Kidney epithelial cell (primary cell): ENCODE data around the gene HMBS. TPM values are rescaled to one million over a fixed set of nuclear protein-coding genes. Genes with fewer than 3 reads are reported as not detected.

Experiments used
- DNase-seq: peaks from one replicate; pipeline ENCODE4 v3.0.0-alpha.2; 2010; ENCODE audit warnings: low read depth
- H3K27me3 ChIP-seq: 2 replicates; pipeline ENCODE4 v1.6.0; 2011; ENCODE audit warnings: low read length; ENCODE audit not compliant: control insufficient read depth, insufficient read depth
- H3K36me3 ChIP-seq: 2 replicates; pipeline ENCODE4 v1.5.1; 2011; ENCODE audit warnings: low read length; ENCODE audit not compliant: control insufficient read depth, insufficient read depth
- H3K4me3 ChIP-seq: 2 replicates; pipeline ENCODE4 v1.5.1; 2011; ENCODE audit warnings: low read depth, mild to moderate bottlenecking, control low read depth, low read length
- CTCF ChIP-seq: IDR thresholded peaks from 2 replicates; pipeline ENCODE4 v1.5.1; 2011; ENCODE audit warnings: mild to moderate bottlenecking, moderate library complexity, low read length, control low read depth, inconsistent platforms; ENCODE audit not compliant: insufficient read depth, poor library complexity, severe bottlenecking
- total RNA-seq: library from RNA; depleted of rRNA; stranded (reverse); fragments of >200 nt; gene quantifications from 2 replicates; pipeline ENCODE4 v1.2.3, GENCODE V29; 2015

Gene HMBS
- total RNA-seq, 1 donor from 2014 or later, result 27.7 TPM

GRCh38 chr11:119107538-119108145 lies 23.0 kb downstream of the HMBS start:
- H3K4me3 ChIP-seq, result peak overlapping the region; percentile 91
- DNase-seq, result no peak
- no peaks in the 10 kb centered on the region for H3K27me3 ChIP-seq
- TF ChIP-seq CTCF, result no peak
- H3K36me3 ChIP-seq, result no peaks in the 10 kb centered on the region

GRCh38 chr11:119108146-119108856 lies 23.6 kb downstream of the HMBS start:
- peak overlapping the region; percentile 91 for H3K4me3 ChIP-seq
- TF ChIP-seq CTCF, result no peak
- no peaks in the 10 kb centered on the region for H3K36me3 ChIP-seq
- no peaks in the 10 kb centered on the region for H3K27me3 ChIP-seq
- no peak for DNase-seq

- no peak overlapping the region for H3K4me3 ChIP-seq
- H3K27me3 ChIP-seq, result no peaks in the 10 kb centered on the region
- no peak for TF ChIP-seq CTCF
- DNase-seq, result no peak
- no peaks in the 10 kb centered on the region for H3K36me3 ChIP-seq
Measured at GRCh38 chr11:119108857-119109221, 24.2 kb downstream of the HMBS start.

GRCh38 chr11:119109843-119110242 lies 25.2 kb downstream of the HMBS start:
- Histone ChIP-seq H3K36me3 (no peaks in the 10 kb centered on the region), H3K27me3 (no peaks in the 10 kb centered on the region), H3K4me3 (no peak overlapping the region)
- no peak for DNase-seq
- TF ChIP-seq CTCF, result no peak

- no peak for TF ChIP-seq CTCF
Measured at GRCh38 chr11:119110439-119110838, 25.8 kb downstream of the HMBS start.

More at GRCh38 chr11:119110439-119110838, 25.8 kb downstream of the HMBS start:
- no peak for DNase-seq
- H3K27me3 ChIP-seq, result no peaks in the 10 kb centered on the region
- H3K36me3 ChIP-seq, result no peaks in the 10 kb centered on the region
- H3K4me3 ChIP-seq, result no peak overlapping the region
